Measurements from ENCODE around the gene ADGRF4. TPM values are rescaled to one million over a fixed set of nuclear protein-coding genes. Genes with fewer than 3 reads are reported as not detected.

The ADGRF4 gene
- total and polyA plus RNA-seq, 2 of the 8 experiments (the other 6 are each of a cell fraction or from before 2014, with no cell fraction given) = 0.02 TPM; not detected in 1

DNA sequence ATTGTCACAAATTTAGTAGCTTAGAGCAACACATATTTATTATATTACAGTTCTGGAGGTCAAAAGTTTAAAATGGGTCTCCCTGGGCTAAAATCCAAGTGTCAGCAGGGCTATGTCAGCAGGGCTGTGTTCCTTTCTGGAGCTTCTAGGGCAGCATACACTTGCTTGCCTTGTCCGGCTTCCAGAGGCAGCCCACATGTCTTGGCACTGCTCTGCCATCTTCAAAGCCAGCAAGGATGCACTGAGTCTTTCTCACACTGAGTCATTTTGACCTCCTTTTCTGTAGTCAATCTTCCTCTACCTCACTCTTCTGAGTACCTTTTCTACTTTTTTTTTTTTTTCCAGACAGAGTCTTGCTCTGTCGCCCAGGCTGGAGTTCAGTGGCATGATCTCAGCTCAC is 39.0 kb downstream of the ADGRF4 start (continued):
- no peak for TF ChIP-seq POLR2AphosphoS5 (IDR thresholded peaks at IDR 0.05; ENCODE audit: low read depth, low read length)

Measured in H1 (cell line).